NAMALWA (cell line): ENCODE data around the gene SEMA6A.
"Not testable (repeated sequence)": the region's sequence is repeated elsewhere in the genome, so short reads cannot be mapped to it uniquely, and the experiment has no call there.

Source experiments
- DNase-seq: peaks from one replicate; pipeline ENCODE4 v3.0.0-alpha.2; 2015; ENCODE audit warnings: low spot score

Gene SEMA6A

DNA sequence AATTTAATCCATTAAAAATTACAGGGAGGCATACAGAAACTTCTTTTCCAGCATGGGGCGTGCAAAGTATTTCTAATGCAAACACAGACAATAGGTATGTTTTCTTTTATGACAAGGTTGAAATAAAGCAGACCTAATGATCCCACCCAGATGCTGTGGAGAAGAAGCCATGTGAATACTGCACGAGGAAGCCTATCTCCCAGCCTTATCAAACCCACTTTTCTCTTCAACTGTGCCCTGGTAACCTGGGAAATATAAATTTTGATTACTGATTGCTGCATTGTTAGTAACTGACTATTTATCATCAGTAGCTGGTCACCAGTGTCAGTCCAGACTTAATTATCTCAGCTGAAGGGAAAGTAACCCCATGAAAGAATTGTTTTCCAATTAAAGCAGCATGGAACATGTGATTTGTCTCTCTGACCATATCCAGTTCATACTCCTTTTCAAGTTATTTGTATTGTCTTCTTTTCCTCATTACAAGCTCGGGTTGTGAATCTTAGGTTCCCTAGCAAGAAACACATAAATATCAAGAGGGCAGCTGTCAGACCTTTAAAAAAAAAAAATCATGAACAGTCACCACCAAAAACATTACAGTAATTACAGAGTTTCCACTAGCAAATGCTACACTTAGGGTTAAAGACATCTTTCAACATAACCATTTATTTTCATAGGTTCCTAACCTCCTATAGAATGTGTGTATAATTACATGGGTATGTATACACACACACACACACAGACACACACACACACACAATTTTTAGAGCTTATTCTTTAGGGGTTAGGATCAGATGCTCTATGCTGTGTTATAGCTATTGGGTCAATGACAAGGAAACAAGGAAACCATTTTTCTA, 50.3 kb downstream of the SEMA6A start:
- DNase-seq = no peak

DNA sequence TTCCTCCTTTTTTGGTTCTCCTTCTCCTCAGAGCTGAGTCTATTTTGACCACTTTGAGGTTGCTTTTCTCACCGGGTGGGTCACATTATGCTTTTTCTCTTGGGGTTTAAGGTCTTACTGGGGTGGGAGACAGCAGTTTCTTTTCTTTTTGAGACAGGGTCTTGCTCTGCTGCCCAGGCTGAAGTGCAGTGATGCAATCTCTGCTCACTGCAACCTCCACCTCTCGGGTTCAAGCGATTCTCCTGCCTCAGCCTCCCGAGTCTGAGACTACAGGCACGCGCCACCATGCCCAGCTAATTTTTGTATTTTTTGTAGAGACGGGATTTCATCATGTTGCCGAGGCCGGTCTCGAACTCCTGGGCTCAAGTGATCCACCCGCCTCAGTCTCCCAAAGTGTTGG, 51.4 kb downstream of the SEMA6A start:
- DNase-seq = not testable (repeated sequence)

DNA sequence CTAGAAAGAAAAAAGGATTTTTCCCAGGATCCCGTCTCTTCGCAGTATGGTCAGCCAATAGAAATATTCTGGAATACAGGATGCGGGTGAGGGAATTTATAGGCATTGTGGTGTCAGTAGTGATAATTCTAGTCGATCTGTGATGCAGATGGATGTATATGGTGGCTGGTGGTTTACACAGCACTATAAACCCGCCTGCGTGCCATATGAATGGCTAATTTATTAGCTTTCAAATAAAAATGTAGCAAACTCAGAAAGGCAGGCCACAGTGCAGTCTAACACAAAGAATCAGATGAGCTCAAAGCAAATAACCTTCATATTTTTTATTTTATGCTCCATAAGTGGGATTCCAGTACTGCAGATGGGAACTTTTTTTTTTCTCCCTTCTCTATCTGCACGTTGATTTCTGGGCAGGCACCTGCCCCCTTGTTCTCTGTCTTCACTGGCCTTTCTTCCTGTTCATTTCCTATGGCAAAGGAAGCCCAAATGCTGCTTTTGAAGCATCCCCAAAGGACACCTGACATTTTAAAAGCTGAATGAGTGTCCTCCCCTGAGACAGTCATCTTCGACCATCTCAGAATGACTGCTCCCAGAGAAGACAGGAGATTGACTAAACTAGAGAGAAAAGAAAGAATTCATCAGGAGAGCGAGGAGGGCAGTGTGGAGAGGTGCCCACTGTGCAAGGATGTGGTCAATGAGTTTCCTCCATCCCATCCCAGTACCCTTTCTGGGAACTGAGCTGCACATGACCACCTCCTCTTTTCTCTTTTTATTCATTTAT, 52.1 kb downstream of the SEMA6A start:
- DNase-seq = no peak

DNA sequence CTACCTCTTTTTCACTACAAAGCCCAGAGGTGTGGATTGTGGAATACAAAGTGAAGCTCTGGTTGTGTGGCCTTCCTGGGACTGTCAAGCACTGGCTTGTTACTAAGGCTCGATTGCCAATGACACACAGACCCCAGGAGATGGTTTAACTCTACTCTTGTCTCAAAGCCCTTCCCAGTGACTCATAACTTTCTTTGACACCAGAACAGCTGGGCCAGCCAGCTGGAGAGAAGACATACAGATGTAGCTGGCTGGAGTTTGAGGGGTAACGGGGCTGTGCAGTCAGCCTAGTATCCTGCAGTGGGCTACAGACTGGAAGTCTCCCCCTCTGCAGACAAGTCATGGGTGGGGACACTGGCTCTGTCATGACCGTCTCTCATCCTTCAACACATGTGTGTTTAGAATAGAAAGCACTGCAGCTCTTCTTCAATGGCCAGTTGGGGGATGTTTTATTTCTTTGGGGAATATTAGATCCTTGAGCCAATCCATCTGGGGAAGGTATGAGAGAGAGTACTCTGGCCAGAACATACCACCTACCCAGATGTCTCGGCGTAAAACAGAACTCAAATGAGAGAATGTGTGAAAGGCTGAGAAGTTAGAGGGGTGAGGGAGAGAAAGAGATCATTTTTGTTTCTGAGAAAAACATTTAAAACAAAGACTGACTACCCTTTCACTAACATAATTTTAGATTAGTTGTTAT, 53.3 kb downstream of the SEMA6A start:
- no peak for DNase-seq

DNA sequence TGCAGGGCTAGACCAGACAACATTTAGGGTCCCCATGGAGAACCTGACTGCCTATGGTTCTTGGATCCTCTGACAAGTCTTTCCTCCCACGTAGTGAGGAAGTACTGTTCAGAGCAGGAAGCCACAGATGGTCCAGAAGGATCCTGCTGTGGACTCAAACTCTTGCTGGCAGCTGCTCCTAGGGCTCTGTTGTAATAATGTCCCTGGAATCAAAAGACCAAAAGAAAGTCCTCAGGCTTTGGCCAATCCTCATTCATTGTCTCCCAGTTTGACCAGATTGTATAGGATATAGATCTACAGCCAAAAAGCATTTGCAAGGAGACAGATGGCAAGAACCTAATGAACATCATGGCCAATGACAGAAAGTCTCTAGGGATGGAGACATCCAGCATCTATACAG, 53.9 kb downstream of the SEMA6A start:
- DNase-seq = no peak

DNA sequence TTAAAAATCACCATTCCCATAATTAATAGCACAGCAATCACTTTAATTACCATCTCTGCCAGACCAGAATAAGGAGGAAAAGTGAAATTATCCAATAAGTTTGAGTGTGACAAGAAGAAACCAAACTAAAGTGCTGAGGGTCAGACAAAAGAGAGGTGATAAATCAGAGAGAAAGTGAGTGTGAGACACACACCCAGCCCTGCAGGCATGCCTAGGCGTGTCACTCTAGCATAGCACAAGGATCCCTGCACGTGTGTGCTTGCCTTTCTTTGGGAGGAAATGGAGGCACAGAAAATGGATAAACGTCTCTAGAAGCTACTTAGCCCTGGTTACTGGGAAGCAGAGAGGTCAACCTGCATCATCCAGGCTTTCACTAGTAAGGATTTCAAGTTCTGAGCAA, 56.2 kb downstream of the SEMA6A start:
- no peak for DNase-seq

DNA sequence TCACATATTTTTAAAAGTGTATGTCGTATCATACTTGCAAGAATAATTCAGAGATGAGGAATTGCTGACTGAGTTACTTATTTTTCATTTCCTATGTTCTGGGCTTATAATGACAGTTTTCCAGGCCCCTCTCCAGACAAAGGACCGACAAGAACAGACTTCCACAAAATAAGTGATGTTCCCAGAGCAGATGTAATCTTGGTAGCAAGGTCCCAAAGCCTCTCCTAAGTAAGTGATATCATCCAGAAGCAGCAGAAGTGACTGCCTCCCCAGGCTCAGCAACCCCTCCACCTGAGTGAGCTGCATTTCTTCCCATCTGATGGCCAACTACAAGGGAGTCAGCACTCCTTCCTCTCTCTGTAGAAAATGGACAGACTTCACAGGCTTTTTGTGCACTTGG, 57.1 kb downstream of the SEMA6A start:
- DNase-seq = no peak

DNA sequence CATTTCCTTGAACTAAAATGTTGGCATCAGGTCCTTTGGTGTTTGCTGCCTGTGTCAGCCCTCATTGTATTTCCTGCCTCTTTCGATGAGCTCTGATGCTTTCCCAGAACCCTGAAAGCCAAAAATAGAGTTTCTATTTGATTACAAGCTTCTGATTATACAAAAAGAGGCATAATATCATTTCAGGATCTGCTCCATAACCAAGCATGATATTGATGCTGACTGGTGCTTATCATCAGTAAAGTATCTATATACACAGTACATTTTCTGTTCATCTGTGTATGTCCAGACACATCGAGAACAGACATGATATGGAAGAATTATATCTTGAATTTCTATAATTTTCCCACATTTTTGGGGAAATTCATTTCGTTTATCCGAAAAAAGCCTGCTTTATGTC, 58.6 kb downstream of the SEMA6A start:
- no peak for DNase-seq

DNA sequence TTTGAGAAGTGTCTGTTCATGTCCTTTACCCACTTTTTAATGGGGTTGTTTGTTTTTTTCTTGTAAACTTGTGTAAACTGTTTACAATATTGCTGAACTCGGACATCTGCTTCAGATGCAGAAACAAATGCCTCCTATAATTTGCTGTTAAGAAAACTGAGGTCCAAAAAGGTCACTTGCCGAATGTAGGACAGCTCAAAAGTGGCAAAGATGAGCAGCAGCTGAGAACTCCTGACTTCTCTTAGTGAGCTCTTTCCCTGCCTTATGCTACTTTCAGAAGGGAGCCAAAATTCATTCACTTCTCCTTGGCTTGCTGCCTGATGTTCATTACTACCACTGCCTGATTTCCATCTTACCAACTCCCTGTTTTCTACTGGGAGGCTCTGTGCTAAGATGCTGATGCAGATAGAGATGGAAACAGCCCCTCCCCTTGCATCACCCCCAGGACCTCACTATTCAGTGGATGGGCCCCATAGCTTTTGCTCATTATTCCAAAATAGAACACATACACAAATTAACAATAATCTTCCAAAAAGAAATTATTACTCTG, 60.1 kb downstream of the SEMA6A start:
- DNase-seq = no peak

DNA sequence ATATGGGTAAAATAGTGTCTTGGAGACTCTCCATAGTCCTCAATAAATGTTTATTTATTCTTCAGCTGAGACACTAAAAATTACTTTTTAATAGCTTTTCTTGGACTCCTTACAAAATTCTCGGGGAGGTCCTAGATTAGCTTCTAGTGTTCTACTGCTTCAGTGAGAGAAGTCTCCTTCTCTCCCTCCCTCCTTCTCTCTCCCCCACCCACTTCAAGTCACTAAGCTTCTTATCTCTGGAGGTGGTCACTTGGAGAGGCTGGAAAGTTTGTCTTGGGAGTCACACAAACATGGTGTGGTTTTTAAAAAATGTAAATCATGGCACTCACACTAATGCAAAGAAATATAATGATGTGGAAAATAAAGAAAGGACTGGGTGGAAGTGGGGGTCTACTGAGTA, 64.1 kb downstream of the SEMA6A start:
- no peak for DNase-seq

DNA sequence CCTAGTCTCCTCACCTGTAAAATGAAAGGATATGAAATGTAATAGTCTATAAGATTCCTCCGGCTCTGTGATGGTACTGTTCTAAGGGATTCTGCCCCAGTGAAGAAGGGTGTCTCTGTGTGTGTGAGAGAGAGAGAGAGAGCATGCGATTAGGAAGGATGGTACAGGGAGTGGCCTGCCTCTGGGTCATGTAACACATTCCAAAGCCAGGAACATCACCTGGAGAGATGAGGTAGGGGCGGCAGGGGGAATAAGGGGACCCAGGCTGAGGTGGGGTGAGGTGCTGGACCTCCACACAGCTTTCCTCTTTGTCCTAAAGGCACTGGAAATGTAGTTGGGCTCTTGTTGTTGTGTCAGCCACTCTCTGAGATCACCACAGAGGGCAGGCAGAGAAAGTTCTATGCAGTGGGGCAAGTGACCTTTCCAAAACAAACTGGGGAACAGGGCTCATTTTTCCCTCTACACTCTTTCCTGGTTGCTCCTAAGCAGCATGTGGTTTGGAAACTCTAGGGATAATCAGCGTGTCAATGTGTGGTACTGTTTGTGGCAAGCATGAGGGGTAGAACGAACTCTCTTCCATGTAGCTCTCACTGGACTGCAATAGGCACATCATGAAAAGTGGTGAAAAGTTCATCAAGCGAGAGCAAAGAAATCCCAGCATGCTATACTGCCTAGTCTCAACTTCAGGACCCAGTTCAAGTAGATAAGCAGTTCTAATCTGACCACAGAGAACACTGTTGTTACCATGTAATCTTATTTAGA, 65.0 kb downstream of the SEMA6A start:
- DNase-seq = no peak

DNA sequence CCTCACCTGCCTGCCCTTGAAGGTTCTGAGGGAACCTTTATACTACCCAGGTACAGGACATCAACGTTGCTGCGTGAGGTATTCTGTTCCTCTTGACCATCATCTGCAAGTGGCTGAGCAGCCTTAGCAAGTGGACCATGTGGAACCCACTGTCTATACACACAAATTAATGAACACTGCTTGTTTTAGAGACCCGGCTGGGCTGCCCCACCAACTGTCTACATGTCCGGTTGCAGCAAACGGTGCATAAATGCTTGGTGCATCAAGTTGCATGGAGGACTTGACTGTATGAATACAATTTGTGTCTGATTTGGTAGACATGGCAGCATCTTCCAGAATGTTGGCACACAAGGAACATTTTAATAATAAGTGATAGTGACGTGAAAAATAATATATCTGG, 65.8 kb downstream of the SEMA6A start:
- no peak for DNase-seq

DNA sequence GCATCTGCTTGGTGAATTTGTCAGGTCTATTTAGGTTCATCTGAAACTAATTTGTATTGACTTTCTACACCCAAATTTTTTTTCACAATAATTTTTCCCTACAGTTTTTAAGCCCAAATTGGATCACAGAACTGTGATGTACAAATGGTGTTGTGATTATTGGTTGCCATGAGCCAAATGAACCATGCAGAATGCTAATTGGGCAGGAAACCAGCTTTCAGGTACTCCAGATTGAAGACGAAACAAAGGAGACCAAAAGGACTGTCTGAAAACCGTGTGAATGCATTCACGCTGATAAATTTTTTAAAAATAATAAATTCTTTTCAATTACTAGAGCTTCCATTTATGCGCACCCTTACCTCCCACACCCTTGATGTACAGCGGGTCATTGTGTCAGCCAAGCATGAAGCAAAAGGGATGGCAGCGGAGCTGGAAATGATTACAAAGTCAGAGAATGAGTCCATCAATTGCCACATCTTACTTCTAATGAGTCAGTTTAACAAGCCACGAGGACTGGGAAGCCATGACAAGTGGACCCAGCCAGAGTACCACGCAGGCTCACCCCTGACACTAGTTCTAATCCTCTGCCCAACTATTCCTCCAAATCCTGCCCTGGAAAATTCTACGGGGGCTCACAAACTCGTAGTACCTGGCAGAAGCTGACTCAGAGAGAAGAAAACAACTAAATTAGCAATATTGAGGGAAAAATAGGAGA, 66.5 kb downstream of the SEMA6A start:
- DNase-seq = no peak

DNA sequence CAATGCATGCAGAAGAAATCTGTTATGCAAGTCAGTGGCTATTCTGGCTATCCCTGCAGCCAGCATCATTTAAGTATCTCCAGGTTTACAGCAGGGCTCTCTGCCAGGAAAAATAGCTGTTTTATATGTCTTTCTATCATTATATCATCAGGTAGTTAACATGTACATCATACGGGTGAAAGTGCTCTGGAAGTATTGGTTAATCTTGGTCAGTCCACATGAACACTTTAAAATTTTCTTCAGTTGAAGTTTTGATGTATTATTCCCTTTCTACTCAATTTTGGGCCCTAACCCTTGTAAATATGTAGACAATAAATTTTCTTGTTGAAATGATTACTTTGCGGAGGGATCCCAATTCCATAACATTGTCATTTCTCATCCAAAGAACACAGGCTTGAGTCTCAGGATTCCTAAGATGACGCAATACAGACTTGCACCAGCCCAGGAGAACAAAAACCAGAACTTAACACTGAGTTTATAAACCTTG, 67.5 kb downstream of the SEMA6A start:
- DNase-seq = no peak

DNA sequence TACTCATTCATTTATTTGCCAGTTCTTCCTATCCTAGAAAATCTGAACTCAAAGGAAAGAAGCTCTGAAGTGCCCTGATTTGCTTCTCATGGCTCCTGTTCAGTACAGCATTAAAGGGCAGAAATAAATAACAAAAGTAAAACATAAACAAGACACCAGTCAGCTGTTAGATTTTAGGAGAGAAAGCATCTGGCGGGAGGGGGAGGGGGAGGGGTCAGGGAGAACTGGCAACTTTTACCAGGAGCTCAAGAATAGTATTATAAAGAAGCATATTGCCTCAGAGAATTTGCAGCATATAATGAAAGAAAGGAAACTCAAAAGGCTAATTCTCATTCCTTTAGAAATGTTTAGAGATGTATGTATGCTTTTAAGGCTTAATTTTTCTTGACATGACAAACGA, 68.1 kb downstream of the SEMA6A start:
- DNase-seq = no peak

DNA sequence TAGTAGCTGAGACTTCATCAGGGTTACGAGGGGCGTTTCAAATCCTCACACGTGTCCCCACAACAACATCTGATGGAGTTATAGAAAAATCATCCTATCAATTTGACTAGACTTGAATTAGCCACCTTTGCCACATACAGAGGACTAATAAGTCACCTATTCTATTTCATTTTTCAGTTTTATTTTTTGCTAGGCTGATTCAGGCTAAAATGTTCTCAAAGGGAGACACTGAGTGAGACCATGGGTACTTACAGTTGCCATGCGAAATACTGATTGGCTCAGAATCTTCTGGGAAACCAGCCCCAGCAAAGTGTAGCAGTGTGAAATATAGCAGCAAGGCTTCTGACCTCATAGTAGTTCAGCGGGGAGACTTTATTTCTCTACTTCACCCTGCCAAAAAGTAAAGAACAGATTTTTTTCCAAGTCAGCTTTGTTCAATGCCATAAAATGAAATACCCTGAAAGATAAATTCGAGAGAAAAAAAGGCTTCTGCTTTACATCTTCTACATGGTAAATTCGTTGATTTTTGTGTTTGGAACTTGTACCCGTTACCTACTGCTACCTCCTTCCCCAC, 69.9 kb downstream of the SEMA6A start:
- no peak for DNase-seq

DNA sequence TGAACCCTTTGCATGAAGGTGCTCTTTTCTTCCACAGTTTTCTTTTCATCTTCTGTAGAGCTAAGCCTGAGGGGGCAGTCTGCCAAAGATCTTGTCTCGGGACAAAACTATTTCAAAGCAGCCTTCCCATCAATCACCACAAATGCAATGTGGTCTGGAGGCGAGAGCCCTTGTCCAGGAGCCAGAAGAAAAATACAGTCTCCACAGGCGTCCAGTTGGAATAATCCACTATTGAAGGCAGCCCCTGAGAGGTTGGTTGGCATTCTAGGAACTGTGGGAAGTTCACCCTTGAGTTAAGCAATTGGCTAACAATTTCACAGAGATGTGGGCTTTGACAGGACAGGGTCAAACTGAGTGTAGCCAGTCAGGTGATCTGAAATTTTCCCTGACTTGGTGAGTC, 72.0 kb downstream of the SEMA6A start:
- DNase-seq = no peak

DNA sequence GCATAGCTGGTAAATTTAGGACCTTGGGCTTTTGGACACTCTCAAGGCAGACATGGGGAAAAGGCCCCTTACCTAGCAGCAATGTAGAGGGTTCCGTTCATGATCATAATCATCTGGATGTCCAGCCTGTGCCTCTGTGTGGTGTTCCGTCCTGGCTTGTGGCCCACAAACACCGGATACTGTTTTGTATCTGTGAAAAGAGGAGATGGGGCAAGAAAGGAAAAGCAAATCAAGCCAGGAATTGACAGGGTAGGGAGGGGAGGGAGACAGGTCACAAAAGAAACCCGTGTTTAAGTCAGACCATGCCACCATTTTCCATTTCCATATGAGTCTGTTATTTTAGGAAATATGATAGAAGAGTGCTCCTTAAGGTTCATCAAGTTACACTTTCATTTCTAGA, 72.5 kb downstream of the SEMA6A start:
- no peak for DNase-seq

DNA sequence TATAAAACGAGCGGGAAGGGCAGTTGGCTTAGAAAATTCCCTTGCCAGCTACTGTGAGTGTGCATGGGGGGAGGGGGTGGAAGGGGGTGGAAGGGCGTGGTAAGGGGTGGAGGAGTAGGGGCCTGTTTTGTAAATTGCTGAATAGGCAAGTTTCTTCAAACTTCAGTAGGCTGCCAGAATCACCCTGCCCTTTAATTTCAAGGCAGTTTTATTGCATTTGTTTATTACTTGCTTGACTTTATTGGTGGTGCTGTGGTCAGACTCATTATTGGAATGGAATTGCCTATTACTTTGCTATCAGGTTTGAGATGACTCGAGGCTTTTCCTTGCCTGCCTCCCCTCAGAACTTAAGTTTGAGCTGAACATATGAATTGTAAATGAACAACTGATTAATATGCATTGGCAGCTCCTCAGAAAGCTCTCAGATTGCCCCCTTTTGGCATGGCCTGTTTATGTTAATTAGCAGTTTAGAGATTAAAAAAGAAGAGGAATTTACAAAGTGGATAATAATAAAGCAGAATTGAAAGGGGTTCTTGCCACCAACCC, 76.0 kb downstream of the SEMA6A start:
- DNase-seq = no peak

DNA sequence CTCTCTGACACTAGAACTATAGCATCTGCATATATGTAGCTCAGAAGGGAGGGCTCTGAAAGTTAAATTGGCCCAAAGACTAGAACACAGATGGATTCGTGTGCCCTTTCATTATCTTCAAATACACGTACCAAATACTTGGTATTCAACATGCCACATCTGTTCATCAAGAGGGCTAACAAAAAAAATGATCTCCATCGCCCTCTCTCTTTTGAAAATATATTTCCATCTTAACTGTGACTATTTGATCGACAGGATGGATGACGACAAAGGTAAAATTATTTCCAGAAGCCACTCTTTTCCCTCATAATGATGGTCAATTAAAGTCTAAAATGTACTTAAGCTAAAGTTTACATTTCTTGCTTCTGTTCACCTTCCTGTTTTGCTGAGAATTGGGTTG, 77.0 kb downstream of the SEMA6A start:
- no peak for DNase-seq
